Inflammatory macrophage treated with lipopolysaccharide for 4 hours (primary cell): Measurements from ENCODE around the gene KATNIP.
A peak's percentile ranks its signal among the peaks of the same experiment; 100 is the strongest.

Experiments used
- DNase-seq: peaks from one replicate; pipeline ENCODE4 v3.0.0-alpha.2; 2020

KATNIP gene

DNA sequence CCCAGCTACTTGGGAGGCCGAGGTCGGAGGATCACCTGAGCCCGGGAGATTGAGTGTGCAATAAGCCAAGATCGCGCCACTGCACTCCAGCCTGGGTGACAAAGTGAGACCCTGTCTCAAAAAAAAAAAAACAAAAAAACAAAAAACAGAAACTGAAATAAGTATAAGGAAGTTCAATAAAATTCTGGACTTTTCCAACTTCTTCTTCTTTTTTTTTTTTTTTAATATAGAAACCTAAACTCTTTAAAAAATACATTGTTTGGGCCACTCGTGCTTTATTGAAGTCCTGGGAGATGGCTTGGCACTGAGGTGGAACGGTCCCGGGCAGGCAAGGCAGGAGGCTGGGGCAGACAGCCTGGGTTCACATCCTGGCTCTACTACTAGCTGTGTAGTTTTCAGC, 36.8 kb downstream of the KATNIP start:
- peak; percentile 55 for DNase-seq

- DNase-seq, result no peak
Observed at GRCh38 chr16:27588057-27588456, 38.1 kb downstream of the KATNIP start.

- DNase-seq, result no peak
Observed at GRCh38 chr16:27591837-27592236, 41.9 kb downstream of the KATNIP start.

GRCh38 chr16:27595475-27595874, 45.5 kb downstream of the KATNIP start:
- no peak for DNase-seq

DNA sequence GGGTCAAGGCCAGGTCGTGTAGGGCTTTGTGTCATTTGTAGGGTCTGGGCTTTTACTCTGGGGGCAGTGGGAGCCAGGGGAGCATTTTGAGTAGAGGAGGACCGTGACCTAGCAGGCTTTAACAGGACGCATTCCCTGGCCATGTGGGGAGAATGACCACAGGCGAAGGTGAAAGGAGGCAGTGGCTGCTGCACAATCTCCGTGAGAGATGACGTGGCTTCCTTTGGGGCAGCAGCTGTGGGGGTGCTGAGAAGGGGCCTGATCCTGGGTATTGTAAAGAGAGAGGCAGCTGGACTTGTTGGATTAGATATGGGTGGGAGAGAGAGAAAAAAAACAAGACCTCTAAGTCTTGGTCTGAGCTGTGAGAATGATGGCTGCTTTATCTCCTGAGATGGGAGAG, 46.0 kb downstream of the KATNIP start:
- no peak for DNase-seq

- DNase-seq, result no peak
Observed at GRCh38 chr16:27596411-27596810, 46.5 kb downstream of the KATNIP start.

DNA sequence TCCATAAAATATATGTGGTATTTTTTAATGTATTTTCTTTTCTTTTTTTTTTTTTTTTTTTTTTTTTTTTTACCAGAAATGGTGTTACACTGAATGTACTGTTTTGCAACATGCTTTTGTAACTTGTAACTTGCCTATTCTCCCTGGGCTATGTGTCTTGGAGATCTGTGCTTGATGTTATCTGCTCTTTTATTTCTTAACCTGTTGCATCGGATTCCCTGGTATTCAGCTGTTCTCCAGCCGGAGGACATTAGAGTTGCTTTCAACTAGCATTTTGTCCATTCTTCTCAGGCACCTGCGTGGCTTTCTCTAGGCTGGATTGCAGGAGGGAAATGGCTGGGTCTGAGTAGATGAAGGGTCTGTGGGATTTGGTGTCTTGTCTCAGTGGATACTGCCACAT, 47.4 kb downstream of the KATNIP start:
- DNase-seq, result no peak

GRCh38 chr16:27598220-27598619, 48.3 kb downstream of the KATNIP start:
- no peak for DNase-seq

DNA sequence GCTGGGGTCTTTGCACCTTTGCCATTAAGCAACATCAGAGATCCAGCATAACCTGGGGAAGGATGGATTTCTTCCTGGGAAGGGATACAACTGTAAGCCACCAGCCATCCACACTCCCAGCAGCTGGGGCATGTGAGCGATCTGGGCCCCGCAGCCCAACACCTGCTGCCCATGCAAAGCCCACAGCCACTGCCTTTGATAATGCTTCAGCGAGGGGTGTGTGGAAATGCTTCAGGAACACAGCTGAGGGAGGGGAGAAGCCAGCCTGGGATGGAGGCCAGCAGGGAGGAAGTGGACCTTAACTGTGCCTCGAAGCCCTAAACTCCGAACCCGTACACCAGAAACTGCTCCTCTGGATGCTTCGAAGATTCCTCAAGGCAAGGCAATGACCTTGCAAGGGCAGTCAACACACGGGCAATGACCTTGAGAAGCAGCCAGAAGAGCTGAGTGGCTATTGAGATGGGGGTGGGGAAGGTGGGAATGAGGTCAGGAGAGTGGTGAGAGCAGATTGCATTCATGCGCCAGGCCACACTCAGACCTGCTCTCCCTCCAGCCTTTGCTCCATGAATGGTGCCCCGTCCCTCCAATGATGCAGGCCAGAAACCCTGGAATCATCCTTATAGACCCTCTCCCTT, 49.1 kb downstream of the KATNIP start:
- no peak for DNase-seq

DNA sequence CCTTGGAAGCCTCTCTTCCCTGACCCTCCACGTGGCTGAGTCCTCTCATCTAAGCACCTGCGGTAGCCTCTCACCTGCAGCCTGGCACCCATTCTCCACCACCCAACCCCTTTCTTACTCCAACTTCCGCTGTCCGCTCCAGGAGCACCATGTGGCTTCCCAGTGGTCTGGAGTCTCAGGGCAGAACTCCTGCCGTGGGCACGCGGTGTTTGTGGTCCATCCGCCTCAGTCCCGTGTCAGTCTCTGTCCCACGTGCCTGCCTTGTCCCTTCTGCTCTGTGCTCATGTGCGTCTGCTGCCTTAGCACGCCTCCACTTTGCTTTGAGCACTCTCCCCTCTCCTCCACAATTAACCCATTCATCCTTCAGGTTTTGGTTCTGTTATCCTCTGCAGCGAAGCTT, 49.7 kb downstream of the KATNIP start:
- no peak for DNase-seq
